AG04450 (cell line): ENCODE measurements around the gene EHBP1L1. TPM values are rescaled to one million over a fixed set of nuclear protein-coding genes. Genes with fewer than 3 reads are reported as not detected.

Experiments used
- CTCF ChIA-PET: fragments of 300-600, 350-600 bp; formaldehyde crosslinking; extraction: SDS; loops from one replicate; lab custom pipeline; 2022; ENCODE audit warnings: antibody characterized with exemption, inconsistent platforms; lab: Charles Lee
- POLR2A ChIA-PET: fragments of 350-600 bp; formaldehyde crosslinking; extraction: SDS; loops from one replicate; lab custom pipeline; 2021; ENCODE audit warnings: antibody characterized with exemption, inconsistent platforms; lab: Yijun Ruan, JAX
- DNase-seq: peaks from one replicate; pipeline ENCODE4 v3.0.0-alpha.2; 2011; ENCODE audit warnings: low read depth, low spot score
- H3K27ac ChIP-seq: one replicate; pipeline ENCODE4 v1.5.1; 2012; ENCODE audit warnings: low read depth, low read length, control low read depth
- H3K27me3 ChIP-seq: one replicate; pipeline ENCODE4 v1.6.0; 2012; ENCODE audit warnings: low read length; ENCODE audit not compliant: control insufficient read depth, insufficient read depth
- H3K4me3 ChIP-seq: 2 replicates; pipeline ENCODE4 v1.5.1; 2011; ENCODE audit warnings: mild to moderate bottlenecking, low read depth, low read length, control low read depth
- H3K9me3 ChIP-seq: 2 replicates; pipeline ENCODE4 v1.5.1; 2012; ENCODE audit warnings: low read length; ENCODE audit not compliant: control insufficient read depth, insufficient read depth
- CTCF ChIP-seq: IDR thresholded peaks from 2 replicates; pipeline ENCODE4 v1.5.1; 2011; ENCODE audit warnings: low read depth, low read length, control low read depth, inconsistent platforms
- polyA plus RNA-seq: library from polyadenylated mRNA; depleted of rRNA; stranded (reverse); fragments of >200 nt; gene quantifications from 2 replicates; pipeline ENCODE4 v1.2.3, GENCODE V29; 2011

The EHBP1L1 gene
- polyA plus RNA-seq, 1 experiment = 11.3 TPM

GRCh38 chr11:65558002-65558929 is 17.6 kb upstream of the EHBP1L1 start, which contains the start of gene LTBP3:
Gene LTBP3 (minus strand): TSS chr11:65558359. CDS start chr11:65557959, 400 bp downstream.
- TF ChIP-seq CTCF = no peak
- DNase-seq = no peak
- POLR2A ChIA-PET = interaction anchor here (0.9 to 1.3 kb wide), 3 partner anchors 12 to 225 kb away, joined by 3 to 4 read pairs (median 3); partner anchors contain the start of genes DPF2, FAM89B and ZNRD2

GRCh38 chr11:65558930-65559509 is 16.8 kb upstream of the EHBP1L1 start:
- peak overlapping the region; percentile 75 for H3K27ac ChIP-seq
- no peak for TF ChIP-seq CTCF
- peak overlapping the region; percentile 40 for H3K4me3 ChIP-seq
- no peak for DNase-seq
- CTCF ChIA-PET = interaction anchor here (0.7 to 2.4 kb wide), 4 partner anchors 12 to 168 kb away, joined by 3 to 9 read pairs (median 4); no protein-coding TSS in a partner anchor
- no peaks in the 10 kb centered on the region for H3K27me3 ChIP-seq
- POLR2A ChIA-PET = interaction anchor here (0.6 to 2.3 kb wide), 5 partner anchors 11 to 302 kb away, joined by 3 to 7 read pairs (median 3); partner anchors contain the start of genes DPF2, FAM89B and ZNRD2
- no peaks in the 10 kb centered on the region for H3K9me3 ChIP-seq

More at GRCh38 chr11:65558002-65558929, 17.6 kb upstream of the EHBP1L1 start, which contains the start of gene LTBP3:
- Histone ChIP-seq H3K4me3 (peak within 1 kb of the TSS; percentile 71), H3K9me3 (no peaks in the 10 kb centered on the region), H3K27me3 (no peaks in the 10 kb centered on the region), H3K27ac (peak within 1 kb of the TSS; percentile 75)
- CTCF ChIA-PET = interaction anchor here (1.3 to 1.5 kb wide), 2 partner anchors 13 to 17 kb away, joined by 3 to 5 read pairs; no protein-coding TSS in a partner anchor

- Histone ChIP-seq H3K9me3 (no peaks in the 10 kb centered on the region), H3K4me3 (no peak overlapping the region), H3K27ac (peak overlapping the region; percentile 75), H3K27me3 (no peaks in the 10 kb centered on the region)
- DNase-seq = no peak
- POLR2A ChIA-PET = interaction anchor here (0.6 to 2.3 kb wide), 5 partner anchors 10 to 302 kb away, joined by 3 to 7 read pairs (median 4); partner anchors contain the start of genes FAM89B and ZNRD2
- CTCF ChIA-PET = interaction anchor here (0.7 to 2.4 kb wide), 4 partner anchors 12 to 169 kb away, joined by 3 to 9 read pairs (median 4); no protein-coding TSS in a partner anchor
- TF ChIP-seq CTCF = no peak
Observed at GRCh38 chr11:65559535-65559934, 16.3 kb upstream of the EHBP1L1 start.

GRCh38 chr11:65559951-65560537 is 15.8 kb upstream of the EHBP1L1 start:
- DNase-seq = no peak
- ChIA-PET POLR2A (interaction anchor here (0.6 to 2.3 kb wide), 6 partner anchors 10 to 293 kb away, joined by 3 to 8 read pairs (median 4); partner anchors contain the start of genes NEAT1 and ZNRD2), CTCF (interaction anchor here (0.7 to 3.0 kb wide), 6 partner anchors 8 to 169 kb away, joined by 3 to 28 read pairs (median 6); partner anchors contain the start of genes FAM89B and ZNRD2)
- H3K27ac ChIP-seq = peak overlapping the region; percentile 34
- no peaks in the 10 kb centered on the region for H3K27me3 ChIP-seq
- H3K9me3 ChIP-seq = no peaks in the 10 kb centered on the region
- no peak for TF ChIP-seq CTCF
- no peak overlapping the region for H3K4me3 ChIP-seq
